HepG2 (cell line): ENCODE data around the gene HNRNPM. TPM values are rescaled to one million over a fixed set of nuclear protein-coding genes. Genes with fewer than 3 reads are reported as not detected.

ENCODE experiments used
- ATAC-seq: fragments of 200-7000 bp; cut with Tn5 transposase; 3 replicates; pipeline ENCODE4 v1.9.1; 2020; ENCODE audit warnings: mild to moderate bottlenecking, moderate library complexity
- BruUV-seq: library from RNA; stranded (reverse); fragments of 400-500 nt; replicated peaks from 2 replicates; lab custom pipeline; 2021; lab: Mats Ljungman, UMichigan
- CTCF ChIA-PET: fragments of 300-600 bp; formaldehyde crosslinking; extraction: SDS; loops from one replicate; lab custom pipeline; 2021; ENCODE audit warnings: low total read pairs, inconsistent platforms, low intra/inter-chr PET ratio; lab: Yijun Ruan, JAX
- POLR2A ChIA-PET: fragments of 350-600 bp; sonication (Branson Sonifier 250); formaldehyde crosslinking; loops from one replicate; lab custom pipeline; 2020; ENCODE audit warnings: antibody characterized with exemption, inconsistent platforms; lab: Yijun Ruan, JAX
- DNase-seq: peaks from one replicate; pipeline ENCODE4 v3.0.0-alpha.2; 2015; ENCODE audit warnings: low spot score
- FAIRE-seq: peaks from 3 replicates; lab custom pipeline; 2011; peaks lifted over from hg19 to GRCh38; lab: Jason Lieb, UNC
- H2AFZ ChIP-seq: one replicate; pipeline ENCODE4 v1.6.1; 2011; ENCODE audit warnings: low read length, inconsistent platforms
- H3K27ac ChIP-seq: fragments of 300-600 bp; 3 replicates; pipeline ENCODE4 v1.8.0; 2011; ENCODE audit warnings: mixed run types, mild to moderate bottlenecking, mixed read lengths, low read length, inconsistent platforms; ENCODE audit not compliant: insufficient read depth; ENCODE audit errors: extremely low read length
- H3K27me3 ChIP-seq, 2 experiments: fragments of 200-600 bp in 1 of 2; 2 replicates in 1 of 2; 3 replicates in 1 of 2; pipeline versions ENCODE4 v1.6.0 to v1.8.0; 2011; ENCODE audit warnings: low read length in 2 of 2, mild to moderate bottlenecking in 2 of 2, moderate library complexity in 2 of 2, inconsistent platforms in 1 of 2; ENCODE audit not compliant: insufficient read depth in 2 of 2, control insufficient read depth in 1 of 2
- H3K36me3 ChIP-seq, 2 experiments: fragments of 200-600 bp in 1 of 2; replicated peaks in 1 of 2; 2 replicates in 1 of 2; 3 replicates in 1 of 2; pipeline versions ENCODE4 v1.5.1 to v1.8.0; 2011; ENCODE audit warnings: low read length in 2 of 2, inconsistent platforms in 1 of 2; ENCODE audit not compliant: insufficient read depth in 2 of 2, control insufficient read depth in 1 of 2
- H3K4me1 ChIP-seq: 2 replicates; pipeline ENCODE4 v1.5.1; 2012; ENCODE audit warnings: low read length, inconsistent platforms; ENCODE audit not compliant: insufficient read depth
- H3K4me2 ChIP-seq: 2 replicates; pipeline ENCODE4 v1.6.0; 2011; ENCODE audit warnings: low read depth, low read length, inconsistent platforms
- H3K4me3 ChIP-seq, 3 experiments: fragments of 200-600 bp in 1 of 3; sonication (generic), shearing (Covaris generic) in 1 of 3; replicated peaks in 1 of 3; 2 replicates each; pipeline ENCODE4 v1.5.1; 2011 to 2016; ENCODE audit warnings: low read length in 3 of 3, inconsistent platforms in 2 of 3, low read depth in 2 of 3, mild to moderate bottlenecking in 2 of 3, control low read depth in 1 of 3, mixed read lengths in 1 of 3; ENCODE audit not compliant: insufficient read depth in 1 of 3
- H3K79me2 ChIP-seq: one replicate; pipeline ENCODE4 v1.6.1; 2011; ENCODE audit warnings: low read length, inconsistent platforms; ENCODE audit not compliant: insufficient read depth
- H3K9ac ChIP-seq: 2 replicates; pipeline ENCODE4 v1.6.0; 2011; ENCODE audit warnings: mild to moderate bottlenecking, low read depth, low read length, inconsistent platforms; ENCODE audit not compliant: insufficient read depth
- H3K9me3 ChIP-seq: 2 replicates; pipeline ENCODE4 v1.5.1; 2012; ENCODE audit warnings: mild to moderate bottlenecking, low read length
- H4K20me1 ChIP-seq: 2 replicates; pipeline ENCODE4 v1.6.0; 2011; ENCODE audit warnings: inconsistent platforms, mild to moderate bottlenecking, low read length, moderate library complexity; ENCODE audit not compliant: insufficient read depth
- BRD4 ChIP-seq: sonication (generic); formaldehyde crosslinking; IDR thresholded peaks from 2 replicates; pipeline ENCODE4 v1.4.0; 2020; ENCODE audit warnings: missing genetic modification reagents
- FOXJ3 ChIP-seq: sonication (generic); formaldehyde crosslinking; IDR thresholded peaks from 2 replicates; pipeline ENCODE4 v1.4.0; 2020; ENCODE audit warnings: missing genetic modification reagents, mild to moderate bottlenecking, borderline replicate concordance
- MIER2 ChIP-seq: IDR thresholded peaks from 2 replicates; pipeline ENCODE4 v1.6.1; 2016; ENCODE audit warnings: missing biosample characterization, missing genetic modification reagents
- SETDB1 ChIP-seq: sonication (generic); formaldehyde crosslinking; IDR thresholded peaks from 2 replicates; pipeline ENCODE4 v1.5.1; 2020; ENCODE audit warnings: missing genetic modification reagents, mild to moderate bottlenecking, borderline replicate concordance
- SP1 ChIP-seq, 2 experiments: fragments of 450-650 bp in 1 of 2; sonication (generic) in 1 of 2; formaldehyde crosslinking in 1 of 2; IDR thresholded peaks; 2 replicates each; pipeline versions ENCODE4 v1.4.0 to v1.6.1; 2016 to 2020; ENCODE audit warnings: missing genetic modification reagents in 1 of 2
- THYN1 ChIP-seq: sonication (generic); formaldehyde crosslinking; IDR thresholded peaks from 2 replicates; pipeline ENCODE4 v1.8.1; 2023; ENCODE audit warnings: low read depth, mild to moderate bottlenecking, moderate library complexity, missing genetic modification reagents, borderline replicate concordance
- ZBTB25 ChIP-seq: IDR thresholded peaks from 2 replicates; pipeline ENCODE4 v1.6.1; 2018; ENCODE audit warnings: missing genetic modification reagents
- ZNF607 ChIP-seq: sonication (generic); formaldehyde crosslinking; IDR thresholded peaks from 2 replicates; pipeline ENCODE4 v1.5.1; 2020; ENCODE audit warnings: missing genetic modification reagents, mild to moderate bottlenecking, borderline replicate concordance
- ZNF878 ChIP-seq: sonication (generic); formaldehyde crosslinking; IDR thresholded peaks from 2 replicates; pipeline ENCODE4 v1.8.1; 2023; ENCODE audit warnings: mild to moderate bottlenecking, missing genetic modification reagents, moderate library complexity
- WGBS: methylation state at CpG from one replicate; pipeline ENCODE4 v1.1.6; 2017; ENCODE audit warnings: low lambda C conversion rate; 5-methylcytosine and 5-hydroxymethylcytosine counted together
- in situ Hi-C: cut with HindIII; loops from 2 replicates; pipeline ENCODE4 v1.10.0; 2017; ENCODE audit warnings: low pct_unique_long_range_greater_than_20kb; ENCODE audit not compliant: extremely low pct_ligation_motif_present
- intact Hi-C: fragments of 100-400 bp; cut with micrococcal nuclease; formaldehyde crosslinking; loops from one replicate; pipeline ENCODE4 v1.10.0; 2022; ENCODE audit not compliant: unreplicated experiment
- polyA plus RNA-seq, 8 experiments: library from polyadenylated mRNA; depleted of rRNA in 3 of 8; stranded (reverse) in 7 of 8; unstranded in 1 of 8; fragments of >200 nt; fragmentation: Illumina TruSeq in 4 of 8; extraction: Trizol in 4 of 8; gene quantifications; 2 replicates each; pipeline versions ENCODE4 v1.2.1 to v1.2.3, GENCODE V29; 2011 to 2016; ENCODE audit warnings: low read depth in 4 of 8, missing spikeins in 1 of 8, mixed read lengths in 1 of 8; ENCODE audit not compliant: insufficient read depth in 1 of 8
- total RNA-seq, 5 experiments: library from RNA; depleted of rRNA; stranded (reverse); fragments of >200 nt; fragmentation: Illumina TruSeq; extraction: Trizol; gene quantifications; 2 replicates each; pipeline ENCODE4 v1.2.3, GENCODE V29; 2016; ENCODE audit warnings: low read depth in 1 of 5
- TF ChIP-seq, protein P1 (sequence below): sonication (generic); formaldehyde crosslinking; IDR thresholded peaks from 2 replicates; pipeline ENCODE4 v1.4.0; 2020; ENCODE audit warnings: missing genetic modification reagents

Gene HNRNPM
- total and polyA plus RNA-seq, 2 of the 13 experiments (the other 11 are each of a cell fraction or from before 2014, with no cell fraction given) = 56.7 to 102 TPM

GRCh38 chr19:8460516-8461298, 15.9 kb downstream of the HNRNPM start:
- H4K20me1 ChIP-seq = peaks cover 70% of the 10 kb centered on the region
- no peak overlapping the region for H3K9ac ChIP-seq
- H3K4me3 ChIP-seq = no peak overlapping the region
- no TSS peak for BruUV-seq
- FAIRE-seq (no peak), DNase-seq (no peak), ATAC-seq (no peak)
- no peaks in the 10 kb centered on the region for H3K27me3 ChIP-seq
- TF ChIP-seq ZNF607 (CRISPR knock-in tag) = no peak
- no peak for TF ChIP-seq SP1 (IDR thresholded peaks at IDR 0.05)
- no peak for TF ChIP-seq SP1 (CRISPR knock-in tag; IDR thresholded peaks at IDR 0.05)
- no peak for TF ChIP-seq ZNF878 (CRISPR knock-in tag)
- TF ChIP-seq BRD4 (CRISPR knock-in tag) = no peak
- no peak for TF ChIP-seq THYN1 (CRISPR knock-in tag)
- TF ChIP-seq SETDB1 (CRISPR knock-in tag) = no peak
- no peak for TF ChIP-seq MIER2 (CRISPR knock-in tag)
- no peak for TF ChIP-seq FOXJ3 (CRISPR knock-in tag)
- TF ChIP-seq ZBTB25 (CRISPR knock-in tag) = no peak
- TF ChIP-seq, protein P1, sequence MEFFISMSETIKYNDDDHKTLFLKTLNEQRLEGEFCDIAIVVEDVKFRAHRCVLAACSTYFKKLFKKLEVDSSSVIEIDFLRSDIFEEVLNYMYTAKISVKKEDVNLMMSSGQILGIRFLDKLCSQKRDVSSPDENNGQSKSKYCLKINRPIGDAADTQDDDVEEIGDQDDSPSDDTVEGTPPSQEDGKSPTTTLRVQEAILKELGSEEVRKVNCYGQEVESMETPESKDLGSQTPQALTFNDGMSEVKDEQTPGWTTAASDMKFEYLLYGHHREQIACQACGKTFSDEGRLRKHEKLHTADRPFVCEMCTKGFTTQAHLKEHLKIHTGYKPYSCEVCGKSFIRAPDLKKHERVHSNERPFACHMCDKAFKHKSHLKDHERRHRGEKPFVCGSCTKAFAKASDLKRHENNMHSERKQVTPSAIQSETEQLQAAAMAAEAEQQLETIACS (CRISPR knock-in tag) = no peak
- no peaks in the 10 kb centered on the region for H3K9me3 ChIP-seq
- intact Hi-C loops (no loop called here), in situ Hi-C loops (no loop called here)
- H3K4me1 ChIP-seq = peaks cover 48% of the 10 kb centered on the region
- ChIA-PET CTCF (no interaction called here), POLR2A (interaction anchor here (1.0 to 1.7 kb wide), 3 partner anchors 37 to 53 kb away, joined by 3 to 9 read pairs (median 4); partner anchors contain the start of genes MARCHF2 and ZNF414)
- peaks cover 89% of the 10 kb centered on the region for H3K79me2 ChIP-seq
- peaks cover 32 to 79% of the 10 kb centered on the region in 2 experiments for H3K36me3 ChIP-seq
- H2AFZ ChIP-seq = no peak overlapping the region
- WGBS = 94% methylated on average over 7 of the region's 7 CpGs
- no peak overlapping the region for H3K27ac ChIP-seq
- no peak overlapping the region for H3K4me2 ChIP-seq
